IMR-90 (cell line): ENCODE data around the gene WNT6. TPM values are rescaled to one million over a fixed set of nuclear protein-coding genes. Genes with fewer than 3 reads are reported as not detected.

ENCODE experiments used
- ATAC-seq: fragments of 200-7000 bp; cut with Tn5 transposase; 2 replicates; pipeline ENCODE4 v1.9.1; 2020; ENCODE audit warnings: low read depth, mild to moderate bottlenecking, moderate library complexity
- BruUV-seq: library from RNA; stranded (reverse); fragments of 400-500 nt; replicated peaks from 2 replicates; lab custom pipeline; 2021; lab: Mats Ljungman, UMichigan
- CTCF ChIA-PET: fragments of 300-600 bp; formaldehyde crosslinking; extraction: SDS; loops from one replicate; lab custom pipeline; 2021; ENCODE audit warnings: antibody characterized with exemption; lab: Yijun Ruan, JAX
- POLR2A ChIA-PET: fragments of 300-600 bp; sonication (Branson Sonifier 250); formaldehyde crosslinking; loops from one replicate; lab custom pipeline; 2022; ENCODE audit warnings: antibody characterized with exemption; ENCODE audit not compliant: unreplicated experiment; lab: Charles Lee
- DNase-seq: peaks from one replicate; pipeline ENCODE4 v3.0.0; 2013
- H2AFZ ChIP-seq: replicated peaks from 2 replicates; pipeline ENCODE3; 2013; ENCODE audit warnings: low read length, mild to moderate bottlenecking; ENCODE audit not compliant: poor library complexity
- H2AK5ac ChIP-seq: 2 replicates; pipeline ENCODE4 v1.6.1; 2013; ENCODE audit warnings: low read depth, low read length, inconsistent platforms
- H2AK9ac ChIP-seq: replicated peaks from 2 replicates; pipeline ENCODE3; 2013; ENCODE audit warnings: mild to moderate bottlenecking, low read depth, low read length, moderate library complexity; ENCODE audit not compliant: poor library complexity
- H2BK120ac ChIP-seq: 2 replicates; pipeline ENCODE4 v1.6.1; 2013; ENCODE audit warnings: low read depth, low read length, inconsistent platforms
- H2BK15ac ChIP-seq: 3 replicates; pipeline ENCODE4 v1.6.1; 2013; ENCODE audit warnings: low read depth, low read length, inconsistent platforms
- H2BK20ac ChIP-seq: 2 replicates; pipeline ENCODE4 v1.6.1; 2013; ENCODE audit warnings: low read depth, mild to moderate bottlenecking, inconsistent platforms, low read length, moderate library complexity
- H2BK5ac ChIP-seq: 2 replicates; pipeline ENCODE4 v1.6.1; 2013; ENCODE audit warnings: mild to moderate bottlenecking, low read depth, low read length, inconsistent platforms; ENCODE audit not compliant: poor library complexity, severe bottlenecking
- H3K14ac ChIP-seq: replicated peaks from 2 replicates; pipeline ENCODE4 v1.6.1; 2013; ENCODE audit warnings: low read depth, low read length, inconsistent platforms
- H3K18ac ChIP-seq: 2 replicates; pipeline ENCODE4 v1.6.1; 2013; ENCODE audit warnings: low read depth, low read length, control low read depth
- H3K23ac ChIP-seq: 2 replicates; pipeline ENCODE4 v1.6.1; 2013; ENCODE audit warnings: low read depth, low read length, inconsistent platforms
- H3K27ac ChIP-seq: 2 replicates; pipeline ENCODE4 v1.5.1; 2013; ENCODE audit warnings: mild to moderate bottlenecking, control low read depth, low read length; ENCODE audit not compliant: insufficient read depth
- H3K27me3 ChIP-seq: 2 replicates; pipeline ENCODE4 v1.6.1; 2013; ENCODE audit warnings: low read length; ENCODE audit not compliant: control insufficient read depth, insufficient read depth
- H3K36me3 ChIP-seq: 2 replicates; pipeline ENCODE4 v1.6.1; 2013; ENCODE audit warnings: low read length, mixed read lengths; ENCODE audit not compliant: control insufficient read depth, insufficient read depth
- H3K4ac ChIP-seq: 2 replicates; pipeline ENCODE4 v1.6.1; 2013; ENCODE audit warnings: low read depth, low read length, inconsistent platforms
- H3K4me1 ChIP-seq: 2 replicates; pipeline ENCODE4 v1.6.1; 2013; ENCODE audit warnings: low read length, mixed read lengths; ENCODE audit not compliant: control insufficient read depth, insufficient read depth
- H3K4me2 ChIP-seq: 2 replicates; pipeline ENCODE4 v1.6.1; 2013; ENCODE audit warnings: low read depth, mild to moderate bottlenecking, control low read depth, low read length, moderate library complexity
- H3K4me3 ChIP-seq: 2 replicates; pipeline ENCODE4 v1.5.1; 2013; ENCODE audit warnings: low read depth, mild to moderate bottlenecking, control low read depth, low read length, moderate library complexity; ENCODE audit not compliant: insufficient read depth
- H3K56ac ChIP-seq: 2 replicates; pipeline ENCODE4 v1.6.1; 2013; ENCODE audit warnings: low read length, inconsistent platforms; ENCODE audit not compliant: insufficient read depth; ENCODE audit errors: extremely low read depth
- H3K79me1 ChIP-seq, 2 experiments: 2 replicates each; pipeline ENCODE4 v1.6.1; 2013; ENCODE audit warnings: low read length in 2 of 2, inconsistent platforms in 1 of 2, low read depth in 1 of 2
- H3K9ac ChIP-seq: 2 replicates; pipeline ENCODE4 v1.6.1; 2013; ENCODE audit warnings: low read depth, low read length, control low read depth
- H3K9me1 ChIP-seq: 2 replicates; pipeline ENCODE4 v1.6.1; 2013; ENCODE audit warnings: low read length, inconsistent platforms; ENCODE audit not compliant: insufficient read depth
- H3K9me3 ChIP-seq: 2 replicates; pipeline ENCODE4 v1.6.1; 2013; ENCODE audit warnings: low read length; ENCODE audit not compliant: control insufficient read depth, insufficient read depth
- H4K20me1 ChIP-seq: 2 replicates; pipeline ENCODE4 v1.6.1; 2013; ENCODE audit warnings: low read length, inconsistent platforms; ENCODE audit not compliant: insufficient read depth
- H4K5ac ChIP-seq: 2 replicates; pipeline ENCODE4 v1.6.1; 2013; ENCODE audit warnings: mild to moderate bottlenecking, low read depth, low read length, control low read depth
- H4K8ac ChIP-seq, 2 experiments: 2 replicates each; pipeline ENCODE4 v1.6.1; 2013; ENCODE audit warnings: low read depth in 2 of 2, low read length in 2 of 2, control low read depth in 1 of 2, inconsistent platforms in 1 of 2
- H4K91ac ChIP-seq: 2 replicates; pipeline ENCODE4 v1.6.1; 2013; ENCODE audit warnings: low read depth, low read length, inconsistent platforms; ENCODE audit not compliant: insufficient read depth
- BHLHE40 ChIP-seq: fragments of 150-350 bp; IDR thresholded peaks from 2 replicates; pipeline ENCODE4 v1.6.1; 2016; ENCODE audit warnings: mild to moderate bottlenecking, low read depth, low read length
- CEBPB ChIP-seq: IDR thresholded peaks from 2 replicates; pipeline ENCODE4 v1.6.1; 2012; ENCODE audit warnings: low read depth, low read length, improper control_type of control experiment
- CTCF ChIP-seq: conservative IDR thresholded peaks from 2 replicates; pipeline ENCODE4 v1.5.1; 2012; ENCODE audit warnings: mild to moderate bottlenecking, low read depth, low read length, improper control_type of control experiment
- ELK1 ChIP-seq: fragments of 150-350 bp; IDR thresholded peaks from 2 replicates; pipeline ENCODE4 v1.6.1; 2016; ENCODE audit warnings: low read depth, mild to moderate bottlenecking, low read length, moderate library complexity, borderline replicate concordance
- FOS ChIP-seq: fragments of 150-350 bp; IDR thresholded peaks from 2 replicates; pipeline ENCODE4 v1.6.1; 2016; ENCODE audit warnings: low read depth, low read length
- MAFK ChIP-seq: IDR thresholded peaks from 2 replicates; pipeline ENCODE4 v1.6.1; 2012; ENCODE audit warnings: low read depth, low read length, improper control_type of control experiment
- MAZ ChIP-seq: IDR thresholded peaks from 2 replicates; pipeline ENCODE4 v1.6.1; 2012; ENCODE audit warnings: low read depth, mild to moderate bottlenecking, low read length, improper control_type of control experiment, moderate library complexity, borderline replicate concordance
- NFE2L2 ChIP-seq: fragments of 150-350 bp; IDR thresholded peaks from 2 replicates; pipeline ENCODE4 v1.6.1; 2016; ENCODE audit warnings: low read depth, mild to moderate bottlenecking, low read length
- POLR2A ChIP-seq: IDR thresholded peaks from 2 replicates; pipeline ENCODE4 v1.6.1; 2012; ENCODE audit warnings: mild to moderate bottlenecking, low read depth, low read length
- RAD21 ChIP-seq: IDR thresholded peaks from 2 replicates; pipeline ENCODE4 v1.6.1; 2012; ENCODE audit warnings: low read length, improper control_type of control experiment
- RCOR1 ChIP-seq: IDR thresholded peaks from 2 replicates; pipeline ENCODE4 v1.6.1; 2012; ENCODE audit warnings: mild to moderate bottlenecking, low read length, improper control_type of control experiment; ENCODE audit not compliant: insufficient replicate concordance
- USF2 ChIP-seq: fragments of 150-350 bp; IDR thresholded peaks from 2 replicates; pipeline ENCODE4 v1.6.1; 2017; ENCODE audit warnings: mild to moderate bottlenecking, antibody characterized with exemption, low read length, low read depth
- WGBS, 2 experiments: methylation state at CpG; one replicate each; pipeline versions ENCODE4 v1.1.5 to v1.1.7; 2013; ENCODE audit warnings: missing lambda C conversion rate in 2 of 2; ENCODE audit not compliant: insufficient read length in 1 of 2; ENCODE audit errors: extremely low coverage in 2 of 2; 5-methylcytosine and 5-hydroxymethylcytosine counted together
- dilution Hi-C: fragments of 300-500 bp; cut with HindIII; formaldehyde crosslinking; loops from one replicate; pipeline ENCODE4 v1.14.3; 2018; ENCODE audit warnings: low sequenced_read_pairs; ENCODE audit not compliant: unreplicated experiment
- in situ Hi-C: fragments of 300-500 bp; cut with MboI; formaldehyde crosslinking; loops from 3 replicates; pipeline ENCODE4 v1.14.3; 2019; ENCODE audit warnings: low sequenced_read_pairs, inconsistent platforms, mixed read lengths
- intact Hi-C: fragments of 100-400 bp; cut with micrococcal nuclease; formaldehyde crosslinking; loops from 2 replicates; pipeline ENCODE4 v1.10.0; 2022
- polyA plus RNA-seq, 3 experiments: library from polyadenylated mRNA; depleted of rRNA; stranded (reverse); fragments of >200 nt; gene quantifications; 2 replicates each; pipeline ENCODE4 v1.2.3, GENCODE V29; 2012; ENCODE audit warnings: low replicate concordance in 1 of 3
- total RNA-seq: library from RNA; depleted of rRNA; stranded (reverse); fragments of >200 nt; gene quantifications from 2 replicates; pipeline ENCODE4 v1.2.3, GENCODE V29; 2012

Gene WNT6
- total and polyA plus RNA-seq, 2 of the 4 experiments (the other 2 are of a cell fraction): not detected

- BruUV-seq: no TSS peak
- no peaks in the 10 kb centered on the region; the same call in 1 of the 2 replicates for H3K9me1 ChIP-seq
- ChIA-PET CTCF (interaction anchor here (0.6 to 1.1 kb wide), 2 partner anchors 121 to 122 kb away, joined by 3 read pairs; partner anchors contain the start of gene TTLL4), POLR2A (no interaction called here)
- no peak for TF ChIP-seq POLR2A
- no peak for TF ChIP-seq MAZ
- TF ChIP-seq RCOR1: no peak
- no peak for TF ChIP-seq ELK1
- no peak for TF ChIP-seq BHLHE40
- TF ChIP-seq RAD21: no peak
- no peak for TF ChIP-seq CEBPB
- no peak for TF ChIP-seq CTCF
- TF ChIP-seq USF2: no peak
- TF ChIP-seq MAFK: no peak
- TF ChIP-seq FOS: no peak
- no peak for TF ChIP-seq NFE2L2
- no peak within 1 kb of the TSS for H3K14ac ChIP-seq
- H4K20me1 ChIP-seq: no peaks in the 10 kb centered on the region
- dilution Hi-C loops: no loop called here
- DNase-seq (no peak), ATAC-seq (no peak)
- H3K9ac ChIP-seq: no peak within 1 kb of the TSS
- in situ Hi-C loops: no loop called here
- no peak within 1 kb of the TSS for H2BK120ac ChIP-seq
- no peak within 1 kb of the TSS for H4K8ac ChIP-seq
- no peak within 1 kb of the TSS for H3K18ac ChIP-seq
- no peak within 1 kb of the TSS for H2BK5ac ChIP-seq
- H3K79me1 ChIP-seq: no peaks in the 10 kb centered on the region
- H3K56ac ChIP-seq: no peak within 1 kb of the TSS
- peaks cover 70% of the 10 kb centered on the region for H3K27me3 ChIP-seq
- no peaks in the 10 kb centered on the region for H3K9me3 ChIP-seq
- no peak within 1 kb of the TSS for H3K4ac ChIP-seq
- H3K27ac ChIP-seq: no peak within 1 kb of the TSS
- no peaks in the 10 kb centered on the region for H3K4me1 ChIP-seq
- H3K23ac ChIP-seq: no peak within 1 kb of the TSS
- 68% methylated on average over 8 of the region's 18 CpGs; no CpG with 5 or more reads in 1 of the 2 experiments for WGBS, 2 experiments
- H2BK20ac ChIP-seq: no peak within 1 kb of the TSS
- H3K4me2 ChIP-seq: no peak within 1 kb of the TSS
- no peaks in the 10 kb centered on the region for H3K36me3 ChIP-seq
- no peak within 1 kb of the TSS for H2BK15ac ChIP-seq
- no peak within 1 kb of the TSS for H4K91ac ChIP-seq
- H4K5ac ChIP-seq: no peak within 1 kb of the TSS
- H3K4me3 ChIP-seq: no peak within 1 kb of the TSS
- intact Hi-C loops: no loop called here
- H2AK9ac ChIP-seq: peak within 1 kb of the TSS; percentile 6
- no peak within 1 kb of the TSS for H2AK5ac ChIP-seq
- H2AFZ ChIP-seq: no peak within 1 kb of the TSS
Observed at GRCh38 chr2:218831378-218831990, 28.1 kb upstream of the WNT6 start, which contains the start of gene PRKAG3. TSS of gene PRKAG3 (minus strand) at chr2:218831803.
